ENCODE measurements around the gene POC1A. TPM values are rescaled to one million over a fixed set of nuclear protein-coding genes. Genes with fewer than 3 reads are reported as not detected.

The POC1A gene
- total and polyA plus RNA-seq, 2 experiments from 2014 or later = 19.1 to 26.7 TPM

DNA sequence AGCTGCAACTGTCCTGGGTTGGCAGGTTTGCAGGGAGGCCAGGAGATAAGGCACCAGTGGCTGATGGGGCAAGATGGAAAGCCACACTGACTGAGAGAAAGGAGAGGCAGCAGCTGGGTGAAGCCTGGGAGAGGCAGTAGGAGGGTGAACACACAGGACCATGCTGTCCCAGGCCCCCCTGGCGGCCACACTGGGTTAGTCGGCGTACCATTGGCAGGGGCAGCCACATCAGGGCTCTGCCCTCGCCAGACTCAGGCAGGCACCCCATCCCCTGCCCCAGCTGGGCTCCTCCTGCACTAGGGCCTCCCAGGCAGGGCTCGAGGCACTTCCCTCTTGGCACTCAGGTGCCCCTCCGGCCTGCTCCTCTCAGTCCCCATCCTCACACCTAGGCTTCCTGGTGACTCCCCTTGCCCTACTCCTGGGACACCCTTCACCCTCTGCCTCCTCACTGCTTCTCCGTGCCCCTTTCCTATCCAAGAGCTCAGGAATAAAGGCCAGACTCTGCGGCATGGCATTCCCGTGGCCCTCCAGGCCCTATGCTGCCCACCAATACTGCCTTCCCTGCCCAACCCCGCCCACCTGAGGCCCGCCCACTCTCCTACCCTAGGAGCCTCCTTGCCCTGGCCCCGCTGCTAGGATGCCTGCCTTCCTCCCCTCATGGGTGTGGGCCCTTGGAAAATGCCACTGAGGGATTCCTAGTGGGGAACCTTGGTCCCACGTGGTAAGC lies 69.1 kb downstream of the POC1A start:
- peak; percentile 89 for ATAC-seq
- Histone ChIP-seq H2AFZ (no peak overlapping the region), H3K4me2 (no peak overlapping the region), H3K27me3 (ENCODE audit: insufficient read depth) (no peaks in the 10 kb centered on the region), H3K9me2 (ENCODE audit: insufficient read depth) (no peaks in the 10 kb centered on the region), H3K36me3 (ENCODE audit: insufficient read depth) (no peaks in the 10 kb centered on the region; the same call in 1 of the 2 replicates), H3F3A (replicated peaks; ENCODE audit: low read depth) (no peaks in the 10 kb centered on the region), H3K79me2 (replicated peaks; ENCODE audit: insufficient read depth) (no peaks in the 10 kb centered on the region), H3K27ac (ENCODE audit: low read depth) (no peak overlapping the region), H3K4me3 (no peak overlapping the region), H3K4me1 (ENCODE audit: insufficient read depth) (no peaks in the 10 kb centered on the region), H4K20me1 (replicated peaks; ENCODE audit: insufficient read depth) (peaks cover 4% of the 10 kb centered on the region)
- H3K27me3 Mint-ChIP-seq (ENCODE audit: insufficient read depth, low read depth, poor library complexity) = peaks cover 5% of the 10 kb centered on the region
- no peaks in the 10 kb centered on the region for H3K9me3 Mint-ChIP-seq
- DNase-seq (ENCODE audit: low spot score) = peak; percentile 39
- peaks cover 14% of the 10 kb centered on the region; the same call in 2 of the 3 replicates for H3K4me1 Mint-ChIP-seq
- no peak overlapping the region for H3K27ac Mint-ChIP-seq
- H3K36me3 Mint-ChIP-seq (ENCODE audit: low read depth) = no peaks in the 10 kb centered on the region; the same call in 2 of the 3 replicates
- TF ChIP-seq, protein P1, sequence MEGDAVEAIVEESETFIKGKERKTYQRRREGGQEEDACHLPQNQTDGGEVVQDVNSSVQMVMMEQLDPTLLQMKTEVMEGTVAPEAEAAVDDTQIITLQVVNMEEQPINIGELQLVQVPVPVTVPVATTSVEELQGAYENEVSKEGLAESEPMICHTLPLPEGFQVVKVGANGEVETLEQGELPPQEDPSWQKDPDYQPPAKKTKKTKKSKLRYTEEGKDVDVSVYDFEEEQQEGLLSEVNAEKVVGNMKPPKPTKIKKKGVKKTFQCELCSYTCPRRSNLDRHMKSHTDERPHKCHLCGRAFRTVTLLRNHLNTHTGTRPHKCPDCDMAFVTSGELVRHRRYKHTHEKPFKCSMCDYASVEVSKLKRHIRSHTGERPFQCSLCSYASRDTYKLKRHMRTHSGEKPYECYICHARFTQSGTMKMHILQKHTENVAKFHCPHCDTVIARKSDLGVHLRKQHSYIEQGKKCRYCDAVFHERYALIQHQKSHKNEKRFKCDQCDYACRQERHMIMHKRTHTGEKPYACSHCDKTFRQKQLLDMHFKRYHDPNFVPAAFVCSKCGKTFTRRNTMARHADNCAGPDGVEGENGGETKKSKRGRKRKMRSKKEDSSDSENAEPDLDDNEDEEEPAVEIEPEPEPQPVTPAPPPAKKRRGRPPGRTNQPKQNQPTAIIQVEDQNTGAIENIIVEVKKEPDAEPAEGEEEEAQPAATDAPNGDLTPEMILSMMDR (conservative IDR thresholded peaks at IDR 0.05; ENCODE audit: low read depth in 2 of 2) = peak in 1 of 2 experiments; percentile 54; a peak in 3 of 4 replicates
- TF ChIP-seq, protein P2, sequence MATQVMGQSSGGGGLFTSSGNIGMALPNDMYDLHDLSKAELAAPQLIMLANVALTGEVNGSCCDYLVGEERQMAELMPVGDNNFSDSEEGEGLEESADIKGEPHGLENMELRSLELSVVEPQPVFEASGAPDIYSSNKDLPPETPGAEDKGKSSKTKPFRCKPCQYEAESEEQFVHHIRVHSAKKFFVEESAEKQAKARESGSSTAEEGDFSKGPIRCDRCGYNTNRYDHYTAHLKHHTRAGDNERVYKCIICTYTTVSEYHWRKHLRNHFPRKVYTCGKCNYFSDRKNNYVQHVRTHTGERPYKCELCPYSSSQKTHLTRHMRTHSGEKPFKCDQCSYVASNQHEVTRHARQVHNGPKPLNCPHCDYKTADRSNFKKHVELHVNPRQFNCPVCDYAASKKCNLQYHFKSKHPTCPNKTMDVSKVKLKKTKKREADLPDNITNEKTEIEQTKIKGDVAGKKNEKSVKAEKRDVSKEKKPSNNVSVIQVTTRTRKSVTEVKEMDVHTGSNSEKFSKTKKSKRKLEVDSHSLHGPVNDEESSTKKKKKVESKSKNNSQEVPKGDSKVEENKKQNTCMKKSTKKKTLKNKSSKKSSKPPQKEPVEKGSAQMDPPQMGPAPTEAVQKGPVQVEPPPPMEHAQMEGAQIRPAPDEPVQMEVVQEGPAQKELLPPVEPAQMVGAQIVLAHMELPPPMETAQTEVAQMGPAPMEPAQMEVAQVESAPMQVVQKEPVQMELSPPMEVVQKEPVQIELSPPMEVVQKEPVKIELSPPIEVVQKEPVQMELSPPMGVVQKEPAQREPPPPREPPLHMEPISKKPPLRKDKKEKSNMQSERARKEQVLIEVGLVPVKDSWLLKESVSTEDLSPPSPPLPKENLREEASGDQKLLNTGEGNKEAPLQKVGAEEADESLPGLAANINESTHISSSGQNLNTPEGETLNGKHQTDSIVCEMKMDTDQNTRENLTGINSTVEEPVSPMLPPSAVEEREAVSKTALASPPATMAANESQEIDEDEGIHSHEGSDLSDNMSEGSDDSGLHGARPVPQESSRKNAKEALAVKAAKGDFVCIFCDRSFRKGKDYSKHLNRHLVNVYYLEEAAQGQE (IDR thresholded peaks at IDR 0.05; ENCODE audit: unreplicated experiment) = no peak
- H3K4me3 Mint-ChIP-seq = no peak overlapping the region

DNA sequence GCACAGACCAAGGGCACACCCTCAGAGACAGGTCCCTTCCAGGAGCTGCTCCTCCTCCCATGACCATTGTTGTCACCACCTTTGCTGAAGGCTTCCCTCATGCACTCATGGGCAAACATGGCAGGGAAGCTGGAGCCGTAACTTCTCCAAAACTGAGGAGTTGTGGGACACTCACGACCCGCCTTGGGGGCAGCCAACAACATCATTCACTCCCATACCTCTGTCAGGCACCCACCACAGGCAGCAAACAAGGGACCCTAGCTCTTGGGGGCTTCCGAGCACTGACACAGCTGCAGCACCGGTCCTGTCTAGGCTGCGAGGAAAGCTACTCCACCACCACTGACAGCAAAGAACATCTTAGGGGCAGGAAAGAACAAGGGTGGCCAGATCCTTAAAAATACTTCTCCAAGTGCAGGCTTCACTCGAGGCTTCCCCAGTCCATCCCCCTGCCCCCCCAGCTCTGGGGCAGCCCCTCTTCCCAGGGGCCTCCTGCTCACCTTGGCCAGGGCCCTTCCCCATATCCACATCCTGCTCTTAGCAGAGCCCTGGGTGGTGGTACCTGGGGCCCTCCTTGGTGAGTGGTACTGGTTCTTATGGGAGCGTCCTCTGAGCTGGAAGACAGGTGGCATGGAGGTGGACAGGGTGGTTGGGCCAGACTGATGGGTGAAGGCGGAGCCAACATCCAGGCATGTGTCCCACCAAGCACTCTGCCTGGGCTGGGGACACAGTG lies 69.8 kb downstream of the POC1A start:
- Histone ChIP-seq H3K27me3 (ENCODE audit: insufficient read depth) (no peaks in the 10 kb centered on the region), H3K4me1 (ENCODE audit: insufficient read depth) (no peaks in the 10 kb centered on the region), H3K79me2 (replicated peaks; ENCODE audit: insufficient read depth) (no peaks in the 10 kb centered on the region), H3K9me2 (ENCODE audit: insufficient read depth) (no peaks in the 10 kb centered on the region), H4K20me1 (replicated peaks; ENCODE audit: insufficient read depth) (peaks cover 4% of the 10 kb centered on the region), H2AFZ (no peak overlapping the region), H3K4me3 (no peak overlapping the region), H3K27ac (ENCODE audit: low read depth) (no peak overlapping the region), H3K36me3 (ENCODE audit: insufficient read depth) (no peaks in the 10 kb centered on the region; the same call in 1 of the 2 replicates), H3K4me2 (no peak overlapping the region), H3F3A (replicated peaks; ENCODE audit: low read depth) (no peaks in the 10 kb centered on the region)
- ATAC-seq (no peak; the same call in 2 of the 3 replicates), DNase-seq (ENCODE audit: low spot score) (no peak)
- no peak overlapping the region for H3K4me3 Mint-ChIP-seq
- H3K27me3 Mint-ChIP-seq (ENCODE audit: insufficient read depth, low read depth, poor library complexity) = peaks cover 5% of the 10 kb centered on the region
- peaks cover 9% of the 10 kb centered on the region; the same call in 2 of the 3 replicates for H3K4me1 Mint-ChIP-seq
- H3K36me3 Mint-ChIP-seq (ENCODE audit: low read depth) = no peaks in the 10 kb centered on the region; the same call in 2 of the 3 replicates
- no peak overlapping the region for H3K27ac Mint-ChIP-seq
- no peaks in the 10 kb centered on the region for H3K9me3 Mint-ChIP-seq
- TF ChIP-seq POLR2AphosphoS5 (IDR thresholded peaks at IDR 0.05; ENCODE audit: low read depth) (no peak), ZNF331 (CRISPR knock-in tag; IDR thresholded peaks at IDR 0.05; ENCODE audit: low read depth) (no peak), NANOG (IDR thresholded peaks at IDR 0.05; ENCODE audit: borderline replicate concordance) (no peak), EZH2phosphoT487 (IDR thresholded peaks at IDR 0.05; ENCODE audit: unreplicated experiment) (no peak), CREB1 (CRISPR knock-in tag; IDR thresholded peaks at IDR 0.05; ENCODE audit: low read depth) (no peak), JUNB (IDR thresholded peaks at IDR 0.05; ENCODE audit: unreplicated experiment) (no peak)
- TF ChIP-seq, protein P3, sequence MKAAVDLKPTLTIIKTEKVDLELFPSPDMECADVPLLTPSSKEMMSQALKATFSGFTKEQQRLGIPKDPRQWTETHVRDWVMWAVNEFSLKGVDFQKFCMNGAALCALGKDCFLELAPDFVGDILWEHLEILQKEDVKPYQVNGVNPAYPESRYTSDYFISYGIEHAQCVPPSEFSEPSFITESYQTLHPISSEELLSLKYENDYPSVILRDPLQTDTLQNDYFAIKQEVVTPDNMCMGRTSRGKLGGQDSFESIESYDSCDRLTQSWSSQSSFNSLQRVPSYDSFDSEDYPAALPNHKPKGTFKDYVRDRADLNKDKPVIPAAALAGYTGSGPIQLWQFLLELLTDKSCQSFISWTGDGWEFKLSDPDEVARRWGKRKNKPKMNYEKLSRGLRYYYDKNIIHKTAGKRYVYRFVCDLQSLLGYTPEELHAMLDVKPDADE (IDR thresholded peaks at IDR 0.05) = no peak
- TF ChIP-seq, protein P1 (conservative IDR thresholded peaks at IDR 0.05; ENCODE audit: low read depth in 2 of 2) = no peak

All from GM23338 (cell line).